Measurements from ENCODE around the gene INIP.

The INIP gene, protein sequence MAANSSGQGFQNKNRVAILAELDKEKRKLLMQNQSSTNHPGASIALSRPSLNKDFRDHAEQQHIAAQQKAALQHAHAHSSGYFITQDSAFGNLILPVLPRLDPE

DNA sequence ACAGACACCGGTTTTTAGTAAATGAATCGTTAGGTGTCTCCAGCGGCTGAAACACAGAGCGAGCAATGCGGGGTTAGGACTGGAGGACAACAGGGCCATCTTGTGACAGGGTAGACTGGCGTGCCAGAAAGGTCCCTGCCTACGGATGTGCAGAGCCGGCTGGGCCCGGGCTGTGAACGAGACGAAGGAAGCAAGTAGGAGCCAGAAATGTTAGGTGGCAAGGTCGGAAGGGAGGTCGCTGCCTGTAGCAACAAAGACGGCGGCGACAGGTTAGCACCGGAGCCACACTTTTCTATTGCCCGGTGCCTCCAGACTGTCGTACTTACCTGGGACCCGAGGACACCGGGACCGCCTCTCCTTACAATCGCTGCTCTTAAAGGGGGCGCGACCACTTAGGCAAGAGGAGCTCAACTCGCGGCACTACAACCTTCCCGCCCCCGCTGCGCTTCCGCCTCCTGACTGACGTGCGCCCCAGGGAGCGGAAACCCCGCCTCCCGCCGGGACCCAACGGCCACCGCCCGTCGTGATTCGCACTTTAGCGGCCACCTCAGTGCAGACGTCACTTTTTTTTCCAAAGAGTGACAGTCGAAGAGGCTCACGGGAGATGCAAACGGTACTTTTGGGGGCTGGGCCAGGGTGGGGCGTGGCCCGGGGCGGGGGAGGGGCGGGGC, at the start of gene INIP:
TSS of gene INIP (minus strand) at position 457 of the 671 bp plus-strand sequence. CDS start 1,632 bp downstream, outside the sequence.
- in situ Hi-C loops (cut with MboI; ENCODE audit: low pct_unique_long_range_greater_than_20kb, low sequenced_read_pairs), result loop anchor here (25.0 kb wide), 1 partner anchor 630 kb away; no protein-coding TSS in a partner anchor
- DNase-seq, result peak; percentile 99

DNA sequence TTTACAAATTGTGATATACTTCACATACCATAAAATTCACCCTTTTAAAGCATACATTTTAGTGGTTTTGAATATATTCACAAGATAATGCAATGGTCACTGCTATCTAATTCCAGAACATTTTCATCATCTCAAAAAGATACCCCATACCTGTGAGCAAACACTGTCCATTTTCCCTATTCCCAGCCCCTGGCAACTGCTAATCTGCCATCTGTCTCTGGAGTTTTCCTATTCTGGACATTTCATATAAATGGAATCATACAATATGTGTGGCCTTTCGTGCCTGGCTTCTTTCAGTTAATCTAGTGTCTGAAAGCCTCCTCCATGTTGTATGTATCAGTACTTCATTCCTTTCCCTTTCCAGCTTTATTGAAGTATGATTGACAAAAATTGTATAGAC, 47.4 kb upstream of the INIP start:
- no peak for DNase-seq

DNA sequence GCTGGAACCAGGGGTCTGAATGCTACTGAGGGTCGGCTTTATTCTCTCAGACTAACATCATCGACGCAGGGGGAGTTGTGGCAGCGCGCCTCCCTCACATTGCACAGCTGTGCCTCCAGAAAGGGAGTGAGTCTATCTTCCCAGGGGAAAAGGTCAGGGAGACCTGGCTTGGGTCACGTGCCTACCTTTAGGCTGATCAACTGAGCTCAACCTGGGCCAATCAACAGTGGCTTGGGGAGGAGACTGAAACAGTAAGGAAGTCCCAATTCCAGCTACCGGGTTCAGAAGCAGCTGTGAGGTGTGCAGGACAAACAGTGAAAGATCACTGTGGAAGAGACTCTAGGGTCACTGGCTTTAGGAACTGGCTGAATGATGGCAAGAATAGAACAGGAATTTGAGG, 46.9 kb upstream of the INIP start:
- in situ Hi-C loops (cut with MboI; ENCODE audit: low pct_unique_long_range_greater_than_20kb, low sequenced_read_pairs), result no loop called here
- no peak for DNase-seq

More for the DNA sequence above, 47.4 kb upstream of the INIP start:
- in situ Hi-C loops (cut with MboI; ENCODE audit: low pct_unique_long_range_greater_than_20kb, low sequenced_read_pairs), result no loop called here

DNA sequence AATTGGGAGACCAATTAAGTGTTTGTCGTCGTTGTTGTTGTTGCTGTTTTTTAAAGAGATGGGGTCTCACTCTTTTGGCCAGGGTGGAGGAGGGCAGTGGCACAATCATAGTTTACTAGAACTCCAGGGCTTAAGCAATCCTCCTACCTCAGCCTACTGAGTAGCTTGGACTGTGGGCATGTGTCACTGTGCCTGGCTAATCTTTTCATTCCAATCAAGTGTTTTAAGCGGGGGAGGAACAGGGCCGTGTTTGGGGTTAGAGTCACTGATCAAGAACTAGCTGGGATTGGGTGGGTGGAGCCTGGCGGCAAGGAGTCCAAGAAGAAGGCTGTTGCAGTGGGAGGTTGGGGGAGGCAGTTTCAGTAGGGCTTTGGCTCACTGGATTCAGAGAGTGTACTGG, 46.4 kb upstream of the INIP start:
- in situ Hi-C loops (cut with MboI; ENCODE audit: low pct_unique_long_range_greater_than_20kb, low sequenced_read_pairs), result no loop called here
- peak; percentile 20 for DNase-seq

DNA sequence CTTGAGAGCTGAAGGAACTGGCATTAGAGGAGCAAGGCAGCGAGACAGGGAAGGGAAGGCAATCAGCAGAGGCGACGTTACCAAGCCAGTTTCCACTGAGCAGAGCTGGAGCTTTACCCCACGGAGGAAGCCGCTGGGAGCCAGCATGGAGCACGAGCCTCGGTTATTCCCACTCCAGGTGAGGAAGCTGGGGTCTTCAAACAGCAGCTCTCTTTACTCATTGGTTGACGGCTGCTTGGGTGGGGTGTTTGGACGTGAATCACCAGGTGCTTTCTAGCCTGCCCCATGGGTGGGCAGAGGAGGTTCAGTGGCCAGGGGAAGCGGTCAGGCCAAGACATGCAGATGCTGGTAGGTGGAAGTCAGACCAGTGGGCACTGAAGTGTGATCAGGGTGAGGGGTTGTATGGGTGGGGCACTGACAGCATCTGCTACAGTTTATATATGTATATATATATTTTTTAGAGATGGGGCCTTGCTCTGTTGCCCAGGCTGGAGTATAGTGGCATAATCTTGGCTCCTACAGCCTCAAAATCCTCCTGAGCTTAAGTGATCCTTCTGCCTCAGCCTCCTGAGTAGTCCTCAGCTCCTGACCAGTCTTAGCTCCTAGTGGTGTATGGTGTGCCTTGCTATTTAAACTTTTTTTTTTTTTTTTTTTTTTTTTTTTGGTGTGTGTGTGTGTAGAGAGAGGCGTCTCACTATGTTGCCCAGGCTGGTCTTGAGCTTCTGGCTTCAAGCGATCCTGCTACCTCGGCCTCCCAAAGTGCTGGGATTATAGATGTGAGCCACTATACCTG, 45.0 kb upstream of the INIP start:
- DNase-seq, result no peak
- in situ Hi-C loops (cut with MboI; ENCODE audit: low pct_unique_long_range_greater_than_20kb, low sequenced_read_pairs), result no loop called here

DNA sequence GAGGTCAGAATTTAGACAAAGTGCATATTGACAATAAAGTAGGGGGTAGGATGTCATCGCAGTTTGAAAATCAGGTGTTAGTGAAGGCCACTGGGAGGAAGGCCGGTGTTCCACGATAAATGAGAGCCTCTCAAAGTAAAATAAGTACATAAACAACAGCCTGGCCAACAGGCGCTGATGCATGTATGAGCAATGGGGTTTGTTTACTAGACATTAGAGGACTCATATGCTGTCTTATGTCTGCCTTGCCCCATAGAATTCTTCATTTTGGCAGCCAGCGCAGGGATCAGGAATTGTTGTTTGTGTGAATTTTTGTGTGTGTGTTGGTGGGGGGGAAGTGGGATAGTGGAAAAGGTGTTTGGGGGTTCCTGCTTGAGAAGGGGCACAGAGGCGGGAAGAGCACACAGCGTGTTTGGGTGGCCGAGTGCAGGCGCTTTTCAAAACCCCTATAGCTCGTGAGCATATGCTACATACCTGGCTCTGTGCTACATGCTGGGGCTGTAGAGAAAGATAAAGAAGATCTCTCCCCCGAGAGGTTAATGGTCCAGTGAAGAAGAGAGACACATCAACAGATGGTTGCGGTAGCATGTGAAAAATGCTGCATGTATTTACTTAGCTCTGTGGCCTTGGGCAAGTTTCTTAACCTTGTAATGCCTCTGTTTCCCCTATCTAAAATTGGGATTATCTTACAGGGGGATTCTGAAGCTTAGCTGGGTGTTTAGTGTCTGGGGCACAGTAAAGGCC, 44.2 kb upstream of the INIP start:
- no peak for DNase-seq
- in situ Hi-C loops (cut with MboI; ENCODE audit: low pct_unique_long_range_greater_than_20kb, low sequenced_read_pairs), result no loop called here

DNA sequence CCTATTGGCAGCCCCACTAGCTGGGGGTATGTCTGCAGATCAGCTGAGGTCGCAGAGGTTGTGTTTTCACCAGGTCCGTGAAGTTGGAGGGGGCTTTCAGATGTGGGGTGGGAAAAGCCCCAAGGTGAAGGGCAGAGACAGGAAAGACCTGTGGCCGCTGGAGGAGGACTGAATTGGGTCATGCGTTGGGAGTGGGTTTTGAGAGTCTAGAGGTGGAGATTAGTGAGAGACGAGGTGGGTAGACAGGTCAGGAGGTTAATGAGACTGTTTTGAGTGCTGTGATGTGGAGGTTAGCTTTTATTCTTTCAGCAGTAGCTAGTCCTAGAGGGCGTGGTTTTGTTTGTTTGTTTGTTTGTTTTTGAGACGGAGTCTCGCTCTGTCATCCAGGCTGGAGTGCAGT, 42.9 kb upstream of the INIP start:
- in situ Hi-C loops (cut with MboI; ENCODE audit: low pct_unique_long_range_greater_than_20kb, low sequenced_read_pairs), result no loop called here
- no peak for DNase-seq

DNA sequence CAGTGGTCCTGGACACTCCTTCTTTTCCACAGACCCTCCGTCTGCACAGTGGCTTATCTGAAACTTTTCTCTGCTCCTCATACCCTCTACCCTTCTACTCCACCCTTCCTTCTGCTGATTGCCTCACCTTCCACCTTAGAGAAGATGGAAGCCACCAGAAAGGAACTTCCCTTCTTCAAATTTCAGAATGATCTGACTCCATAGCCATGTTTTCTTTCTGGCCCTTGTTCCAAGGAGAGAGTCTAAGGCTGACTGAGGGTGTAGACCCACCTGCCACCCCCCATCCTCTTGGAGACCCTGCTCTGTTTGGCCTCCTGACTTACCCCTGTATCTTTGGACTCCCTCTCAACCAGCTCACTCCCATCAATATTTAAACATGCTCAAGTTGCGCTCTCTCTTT, 40.0 kb upstream of the INIP start:
- in situ Hi-C loops (cut with MboI; ENCODE audit: low pct_unique_long_range_greater_than_20kb, low sequenced_read_pairs), result no loop called here
- DNase-seq, result no peak

DNA sequence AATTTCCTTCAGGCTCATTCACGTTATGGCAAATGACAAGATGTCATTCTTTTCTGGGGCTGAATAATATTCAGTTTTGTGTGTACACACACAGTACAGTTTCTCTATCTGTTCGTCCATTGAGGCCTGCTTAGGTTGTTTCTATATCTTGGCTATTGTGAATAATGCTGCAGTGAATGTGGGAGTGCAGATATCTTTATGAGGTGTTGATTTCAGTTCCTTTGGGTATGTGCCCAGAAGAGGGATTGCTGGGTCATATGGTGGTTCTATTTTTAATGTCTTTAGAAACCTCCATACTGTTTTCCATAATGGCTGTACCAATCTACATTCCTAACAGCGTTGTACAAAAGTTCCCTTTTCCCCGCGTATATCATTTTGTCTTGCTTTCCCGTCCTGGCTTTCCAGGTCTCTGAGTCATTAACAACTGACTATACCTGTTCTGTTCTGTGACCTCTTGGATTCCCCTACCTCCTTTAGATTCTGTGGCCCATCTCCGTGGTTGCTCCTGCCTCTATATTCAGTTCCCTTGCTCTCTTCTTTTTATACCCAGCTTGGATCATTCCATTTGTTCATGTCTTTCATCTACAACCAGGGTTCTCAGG, 39.5 kb upstream of the INIP start:
- DNase-seq, result no peak
- in situ Hi-C loops (cut with MboI; ENCODE audit: low pct_unique_long_range_greater_than_20kb, low sequenced_read_pairs), result no loop called here

DNA sequence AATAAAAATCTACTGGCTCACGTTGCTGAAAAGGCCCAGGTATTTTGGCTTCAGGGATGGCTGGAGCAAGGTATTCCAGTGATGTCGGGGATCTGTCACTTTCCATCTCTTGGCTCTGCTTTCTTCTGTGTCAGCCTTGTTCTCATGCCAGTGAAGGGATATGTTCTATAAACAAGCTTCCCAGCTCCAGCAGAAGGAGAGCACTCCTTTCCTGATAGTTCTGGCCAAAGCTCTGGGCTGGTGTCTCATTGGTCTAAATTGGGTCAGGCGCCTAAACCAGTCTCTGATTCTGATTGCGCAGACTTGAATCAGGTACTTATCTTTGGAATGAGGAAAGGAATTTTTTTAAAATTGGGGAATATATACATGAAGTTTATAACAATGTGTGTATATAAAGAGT, 37.8 kb upstream of the INIP start:
- DNase-seq, result no peak
- in situ Hi-C loops (cut with MboI; ENCODE audit: low pct_unique_long_range_greater_than_20kb, low sequenced_read_pairs), result no loop called here

DNA sequence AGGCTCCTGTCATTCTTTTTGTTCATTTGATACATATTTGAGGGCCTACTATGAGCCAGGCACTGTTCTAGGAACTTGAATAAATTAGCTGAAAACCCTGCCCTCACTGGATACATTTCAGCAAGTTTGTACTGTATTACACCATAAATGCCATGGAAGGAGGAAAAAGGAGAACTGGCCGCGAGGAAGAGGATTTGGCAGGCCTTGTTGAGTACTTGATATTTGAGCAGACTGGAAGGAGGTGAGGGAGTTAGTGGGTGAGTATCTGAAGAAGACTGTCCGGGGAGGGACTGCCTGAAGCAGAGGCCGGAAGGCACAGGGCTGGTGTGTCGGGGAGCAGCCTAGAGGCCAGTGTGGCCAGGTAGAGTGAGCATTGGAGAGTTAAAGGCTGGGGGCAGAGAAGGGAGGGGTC, 37.1 kb upstream of the INIP start:
- in situ Hi-C loops (cut with MboI; ENCODE audit: low pct_unique_long_range_greater_than_20kb, low sequenced_read_pairs), result no loop called here
- peak; percentile 59 for DNase-seq

DNA sequence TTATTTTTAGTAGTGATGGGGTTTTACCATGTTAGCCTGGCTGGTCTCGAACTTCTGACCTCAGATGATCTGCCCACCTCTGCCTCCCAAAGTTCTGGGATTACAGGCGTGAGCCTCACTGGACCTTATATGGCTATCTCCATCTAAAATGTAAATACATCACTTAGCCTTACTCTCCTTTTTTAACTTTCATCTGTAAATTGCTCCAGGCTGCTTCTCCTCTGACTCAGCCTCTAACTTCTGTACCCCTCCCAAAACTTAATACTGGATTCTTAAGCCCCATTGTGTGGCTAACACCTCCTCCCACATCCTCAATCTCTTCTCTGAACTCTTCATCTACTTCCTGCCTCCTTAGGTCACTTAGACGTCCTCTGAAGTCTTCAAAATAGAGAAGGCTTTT, 36.7 kb upstream of the INIP start:
- in situ Hi-C loops (cut with MboI; ENCODE audit: low pct_unique_long_range_greater_than_20kb, low sequenced_read_pairs), result no loop called here
- no peak for DNase-seq

DNA sequence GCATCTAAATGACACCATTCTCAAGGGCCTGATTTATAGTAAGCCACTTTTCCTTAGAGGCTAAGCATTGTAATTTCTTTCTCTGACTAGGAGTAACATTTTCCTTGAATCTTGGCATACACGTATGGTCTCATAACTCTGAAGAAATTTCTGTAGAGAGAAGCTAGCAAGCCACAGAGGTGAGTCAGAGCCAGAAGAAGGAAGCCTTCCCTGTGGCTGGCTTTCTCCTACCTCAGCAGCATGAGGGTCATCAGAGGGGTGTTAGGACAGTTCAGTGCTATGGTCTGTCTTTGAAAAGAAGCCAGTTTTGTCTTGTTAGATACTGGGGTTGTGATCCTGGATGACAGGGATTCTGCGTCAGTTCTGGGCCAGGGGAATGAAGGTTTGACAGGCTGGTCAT, 35.8 kb upstream of the INIP start:
- DNase-seq, result no peak
- in situ Hi-C loops (cut with MboI; ENCODE audit: low pct_unique_long_range_greater_than_20kb, low sequenced_read_pairs), result no loop called here

DNA sequence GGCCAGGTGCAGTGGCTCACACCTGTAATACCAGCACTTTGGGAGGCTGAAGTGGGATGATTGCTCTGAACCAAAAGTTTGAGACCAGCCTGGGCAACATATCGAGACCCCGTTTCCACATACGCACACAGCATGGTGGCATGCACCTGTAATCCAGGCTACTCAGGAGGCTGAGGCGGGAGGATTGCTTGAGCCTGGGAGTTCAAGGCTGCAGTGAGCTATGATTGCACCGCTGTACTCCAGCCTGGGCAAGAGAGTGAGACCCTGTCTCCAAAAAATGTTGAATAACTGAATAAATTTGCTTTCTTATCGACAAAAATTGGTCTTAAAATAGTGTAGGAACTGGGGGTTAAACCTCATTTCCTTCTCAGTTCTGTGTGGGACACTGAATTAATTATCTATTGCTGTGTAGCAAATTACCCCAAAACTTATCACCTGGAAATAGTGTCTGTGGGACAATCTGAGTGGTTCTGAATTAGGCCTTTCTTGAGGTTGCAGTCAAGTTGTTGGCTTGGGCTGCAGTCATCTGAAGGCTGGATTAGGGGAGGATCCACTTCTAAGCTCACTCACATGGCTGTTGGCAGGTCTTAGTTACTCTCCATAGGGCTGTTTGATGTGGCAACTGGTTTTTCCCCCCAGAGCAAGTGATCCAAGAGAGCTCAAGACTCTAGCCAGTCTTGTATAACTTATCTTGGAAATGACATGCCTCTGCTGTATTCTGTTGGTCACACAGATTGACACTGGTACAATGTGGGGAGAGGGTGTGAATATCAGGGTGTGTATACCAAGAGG, 34.6 kb upstream of the INIP start:
- in situ Hi-C loops (cut with MboI; ENCODE audit: low pct_unique_long_range_greater_than_20kb, low sequenced_read_pairs), result no loop called here
- DNase-seq, result no peak

DNA sequence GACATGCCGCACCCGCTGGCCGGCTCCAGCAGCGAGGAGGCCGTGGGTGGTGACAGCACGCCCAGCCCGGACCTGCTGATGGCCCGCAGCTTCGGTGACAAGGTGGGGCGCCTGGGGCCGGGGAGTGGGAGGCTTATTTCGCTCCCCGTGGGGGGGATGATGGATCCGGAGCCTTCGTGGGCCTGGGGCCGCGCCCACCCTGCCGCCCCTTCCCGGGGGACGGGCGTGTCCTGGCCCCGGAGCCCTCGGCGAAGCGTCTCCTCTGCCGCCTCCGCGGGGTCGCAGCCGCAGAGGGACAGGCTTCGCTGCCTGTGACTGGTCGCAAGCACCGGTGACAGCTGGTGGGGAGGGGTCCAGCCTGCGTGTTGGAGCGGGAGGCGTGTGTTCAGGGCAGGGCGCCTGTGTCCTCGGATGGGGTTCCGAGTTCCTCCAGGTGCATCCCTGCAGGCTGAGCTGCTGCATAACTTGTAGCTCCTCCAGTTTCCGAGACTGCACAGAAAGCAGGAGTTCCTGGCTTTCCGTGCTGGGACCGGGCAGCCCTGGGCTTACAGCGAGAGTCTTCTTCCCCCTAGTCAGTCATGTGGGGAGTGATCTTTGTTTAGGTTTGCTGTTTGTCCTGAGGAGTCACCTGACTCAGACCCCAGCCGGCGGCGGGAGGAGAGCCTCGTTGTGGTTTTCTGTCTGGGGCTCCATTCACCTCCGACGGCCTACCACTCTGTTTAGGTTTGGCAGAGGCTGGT, 33.3 kb upstream of the INIP start:
- DNase-seq, result peak; percentile 83
- in situ Hi-C loops (cut with MboI; ENCODE audit: low pct_unique_long_range_greater_than_20kb, low sequenced_read_pairs), result no loop called here

DNA sequence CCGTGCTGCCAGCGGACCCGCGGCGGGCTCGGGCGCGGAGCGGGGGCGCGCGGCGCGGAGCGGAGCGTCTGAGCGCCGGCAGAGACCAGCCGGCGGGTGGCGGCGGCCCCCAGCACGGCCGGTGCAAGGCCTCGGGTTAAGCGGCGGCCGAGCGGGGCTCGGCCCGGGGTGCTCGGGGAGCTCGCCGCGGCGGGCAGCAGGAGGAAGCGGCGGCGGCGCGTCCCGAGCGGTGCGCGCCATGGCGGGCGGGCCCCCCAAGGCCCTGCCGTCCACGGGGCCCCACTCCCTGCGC, 32.8 kb upstream of the INIP start:
- no peak for DNase-seq
- in situ Hi-C loops (cut with MboI; ENCODE audit: low pct_unique_long_range_greater_than_20kb, low sequenced_read_pairs), result no loop called here

DNA sequence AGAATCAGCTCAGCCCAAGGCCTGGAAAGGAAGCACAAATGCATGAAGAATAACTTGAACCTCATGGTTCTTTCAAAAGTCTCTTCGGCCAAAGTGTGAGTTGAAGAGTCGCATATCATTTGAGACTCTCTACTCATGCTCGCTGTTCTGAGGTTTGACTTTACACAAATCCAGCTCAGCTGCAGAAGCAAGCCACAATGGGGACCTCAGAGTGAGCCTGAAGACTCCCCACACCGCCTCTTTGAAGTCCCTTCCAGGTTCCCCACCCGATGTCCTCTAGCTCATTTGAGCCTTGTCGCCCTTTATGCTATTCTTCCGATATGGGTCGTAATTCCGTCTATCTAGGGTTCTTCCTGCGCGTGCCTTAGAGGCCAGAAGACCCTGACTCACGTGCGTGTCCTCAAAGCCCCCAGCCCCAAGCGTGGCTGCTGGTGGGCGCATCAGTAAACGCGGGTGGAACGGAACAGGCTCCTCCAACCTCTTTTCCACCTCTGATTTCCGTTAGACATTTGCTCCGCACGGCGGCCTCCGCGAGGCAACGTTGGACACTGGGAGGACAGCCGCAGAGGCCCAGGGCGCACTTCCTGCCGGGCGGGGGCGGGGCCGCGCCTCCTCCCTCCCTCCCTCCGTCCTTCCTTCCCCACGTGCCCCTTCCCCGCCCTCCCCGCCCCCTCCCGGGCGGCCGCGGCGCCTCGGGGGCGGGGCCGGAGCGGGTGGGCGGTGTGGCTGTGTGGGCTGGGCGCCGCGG, 32.3 kb upstream of the INIP start, which contains the start of gene SNX30:
TSS of gene SNX30 (plus strand) at position 745 of the 748 bp plus-strand sequence. CDS start 242 bp downstream, outside the sequence.
- peak; percentile 91 for DNase-seq
- in situ Hi-C loops (cut with MboI; ENCODE audit: low pct_unique_long_range_greater_than_20kb, low sequenced_read_pairs), result no loop called here

Measured in KBM-7 (cell line).